NCI-H446 treated with DMSO at 0.1 percent for 48 hours (cell line): ENCODE results near the gene DDX25.

Experiments
- DNase-seq: peaks from one replicate; lab custom pipeline; 2025; lab: John Stamatoyannopoulos, UW

DDX25 gene

DNA sequence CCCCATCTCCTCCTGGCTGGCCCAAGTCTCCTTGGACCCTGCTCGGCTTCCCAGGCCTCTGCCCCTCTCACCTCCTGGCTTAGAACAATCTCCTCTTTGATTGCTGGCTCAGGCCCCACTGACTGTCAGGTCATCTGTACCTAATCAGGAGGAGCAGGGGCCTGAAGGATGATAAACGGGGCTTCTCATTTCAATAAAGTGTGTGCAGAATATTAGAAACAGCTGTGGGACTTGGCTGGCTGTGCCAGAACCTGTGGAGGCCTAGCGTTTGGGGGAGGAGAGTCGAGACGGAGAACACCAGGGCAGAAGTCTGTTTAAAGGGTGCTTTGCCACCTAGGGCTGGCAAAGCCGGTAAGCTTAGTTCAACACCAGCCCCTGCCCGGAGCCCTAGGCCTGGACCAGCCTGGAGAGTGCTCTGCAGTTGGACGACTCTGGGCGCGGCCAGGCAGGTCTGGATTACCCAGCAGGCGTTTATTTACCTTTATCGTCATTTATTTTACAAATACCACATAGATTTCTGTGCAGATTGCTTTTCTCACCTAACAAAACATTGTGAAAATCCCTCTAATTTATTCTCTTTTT, 31.4 kb downstream of the DDX25 start:
- DNase-seq: no peak

DNA sequence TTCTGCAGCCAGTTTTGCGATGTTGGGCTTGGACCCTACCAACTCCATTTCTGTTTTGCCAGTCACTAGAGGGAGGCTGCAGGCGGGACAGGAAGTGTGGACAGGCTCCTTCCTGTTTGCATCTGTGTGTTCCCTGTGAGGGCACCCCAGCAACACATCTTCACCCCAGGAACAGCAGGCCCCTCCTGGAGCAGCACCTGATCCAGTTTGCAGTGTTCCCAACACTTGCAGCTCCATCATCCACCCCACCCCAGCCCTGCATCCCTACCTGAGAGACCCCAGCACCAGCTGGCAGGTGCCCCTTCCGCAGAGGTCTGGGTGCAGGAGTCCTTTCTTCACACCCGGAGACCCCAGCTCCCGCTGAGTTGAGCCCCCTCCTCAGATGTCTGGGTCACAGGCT, 34.1 kb downstream of the DDX25 start:
- no peak for DNase-seq

DNA sequence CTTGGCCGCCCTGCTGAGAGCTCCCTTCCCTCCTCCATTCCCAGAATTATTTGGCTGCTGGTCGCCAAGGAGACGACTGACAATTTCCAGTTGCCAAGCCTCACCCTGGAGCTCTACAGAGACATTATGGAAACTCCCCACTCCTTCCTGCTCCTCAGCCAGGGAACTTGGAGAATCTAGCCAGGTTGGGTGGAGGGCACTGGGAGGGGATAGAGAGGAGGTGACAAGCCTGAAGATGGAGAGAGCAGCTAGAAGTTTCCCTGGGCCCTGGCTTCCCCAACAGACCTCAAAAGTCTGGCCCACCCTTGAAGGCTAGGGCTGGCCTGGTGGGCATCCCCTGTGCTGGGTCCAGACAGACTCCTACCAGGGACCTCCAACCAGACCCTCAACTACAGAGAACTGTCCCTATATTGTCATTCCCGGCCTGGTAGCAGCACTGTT, 34.8 kb downstream of the DDX25 start:
- no peak for DNase-seq

DNA sequence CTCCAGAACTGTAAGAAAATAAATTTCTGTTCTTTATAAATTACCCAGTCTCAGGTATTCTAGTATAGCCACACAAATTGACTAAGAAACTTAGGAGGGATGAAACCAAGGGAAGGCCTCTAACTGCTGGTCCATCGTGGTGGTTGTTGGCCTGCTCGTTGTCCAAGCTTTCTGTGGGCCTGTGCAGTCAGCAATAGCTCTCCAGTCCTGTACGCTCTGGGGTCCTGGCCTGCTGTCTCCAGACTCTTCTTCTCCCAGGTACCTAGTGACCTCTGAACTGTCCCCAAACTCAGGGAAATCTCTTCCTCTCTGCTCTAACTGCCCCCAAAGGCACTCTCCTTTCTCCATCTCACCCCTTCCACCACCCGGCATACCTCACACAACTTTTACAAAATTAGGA, 35.8 kb downstream of the DDX25 start:
- DNase-seq: no peak

DNA sequence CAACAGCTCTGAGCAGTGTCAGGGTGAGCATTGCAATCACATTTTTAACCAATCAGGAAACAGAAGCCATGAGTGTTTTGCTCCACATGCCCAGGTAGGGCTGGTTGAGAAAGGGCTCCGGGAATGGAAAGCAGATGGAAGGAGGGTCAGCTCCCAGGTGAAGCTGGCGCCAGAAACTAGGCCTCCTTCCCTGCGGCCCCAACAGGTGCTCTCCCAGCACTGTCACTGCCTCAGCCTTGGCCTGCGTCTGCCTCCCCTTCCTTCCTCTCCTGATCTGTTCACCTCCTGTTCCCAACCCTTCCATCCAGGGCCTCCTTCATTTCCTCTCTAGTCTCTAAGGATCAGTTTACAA, 36.9 kb downstream of the DDX25 start:
- DNase-seq: no peak

DNA sequence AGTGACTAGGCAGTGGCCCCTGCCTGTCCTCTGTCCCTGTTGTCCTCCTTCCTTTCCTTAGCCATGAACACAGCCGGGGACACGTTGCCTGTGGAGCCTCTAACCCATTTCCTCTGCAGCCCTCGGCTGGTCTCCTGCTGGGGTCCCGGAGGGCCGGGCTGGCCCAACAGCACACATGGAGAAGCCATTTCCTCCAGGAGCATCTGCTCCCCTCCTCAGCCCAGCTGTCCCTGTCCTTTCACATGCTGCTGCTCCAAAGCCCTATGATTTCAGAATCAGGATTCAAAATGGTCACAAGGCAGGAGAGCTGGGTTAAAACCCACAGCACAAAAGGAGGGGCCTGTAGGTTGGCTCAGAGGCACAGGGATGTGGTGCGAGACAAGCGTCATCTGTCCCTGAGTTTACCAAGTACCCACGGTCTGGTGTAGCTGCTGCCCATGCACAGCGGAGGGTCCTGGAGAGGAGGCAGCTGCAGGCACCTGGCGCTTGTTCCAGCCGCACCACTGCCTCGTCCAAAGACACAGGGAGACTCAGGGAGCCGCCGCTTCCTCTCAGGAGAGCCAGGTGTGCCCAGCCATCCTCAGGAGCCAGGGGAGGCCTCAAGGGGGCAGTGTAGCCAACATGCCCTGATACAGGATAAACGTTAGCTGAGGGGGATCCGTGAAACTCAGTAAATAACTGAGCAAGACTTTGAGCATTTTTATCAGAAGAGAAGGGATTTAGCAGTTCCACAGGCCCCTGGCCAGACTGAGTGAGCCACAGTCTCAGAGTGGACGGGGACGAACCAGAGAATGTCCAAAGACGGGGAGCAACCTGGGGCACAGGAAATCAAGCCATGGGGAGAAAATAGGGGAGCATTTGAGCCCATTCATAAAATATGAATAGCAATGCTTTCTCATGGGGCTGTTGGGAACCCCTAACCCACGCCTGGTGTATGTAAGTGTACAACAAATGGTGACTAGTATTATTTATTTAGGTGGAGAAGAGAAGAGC, 37.6 kb downstream of the DDX25 start:
- DNase-seq: no peak

DNA sequence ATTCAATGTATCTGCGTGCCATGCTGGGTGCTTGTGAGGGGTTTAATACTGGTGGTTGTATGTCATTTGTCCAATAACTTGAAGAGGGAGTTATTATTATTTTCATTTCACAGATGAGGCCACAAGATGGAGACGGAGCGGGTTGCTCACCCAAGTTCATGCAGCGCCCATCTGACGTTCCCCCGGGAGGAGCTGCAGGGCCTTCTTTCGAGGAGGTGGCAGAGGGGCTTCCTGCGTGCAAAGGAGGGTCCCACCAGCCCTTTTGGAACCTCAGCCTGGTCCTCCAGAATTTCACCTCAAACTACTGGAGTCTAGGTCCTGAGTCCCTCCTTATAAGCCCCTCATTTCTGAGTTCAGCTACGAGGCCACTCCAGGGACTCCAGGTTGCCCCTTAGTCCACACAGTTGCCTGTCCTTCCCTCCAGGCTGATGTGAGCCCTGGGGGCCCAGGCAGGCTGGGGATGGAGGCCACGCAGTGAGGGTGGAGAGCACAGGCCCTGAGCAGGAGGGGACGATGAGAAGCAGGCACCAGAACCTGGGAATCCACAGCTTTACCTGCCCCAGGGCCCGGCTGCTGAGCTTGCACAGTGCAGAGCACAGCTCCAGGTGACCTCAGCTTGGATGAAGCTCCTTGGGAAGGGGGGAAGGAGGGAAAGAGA, 38.6 kb downstream of the DDX25 start:
- no peak for DNase-seq

DNA sequence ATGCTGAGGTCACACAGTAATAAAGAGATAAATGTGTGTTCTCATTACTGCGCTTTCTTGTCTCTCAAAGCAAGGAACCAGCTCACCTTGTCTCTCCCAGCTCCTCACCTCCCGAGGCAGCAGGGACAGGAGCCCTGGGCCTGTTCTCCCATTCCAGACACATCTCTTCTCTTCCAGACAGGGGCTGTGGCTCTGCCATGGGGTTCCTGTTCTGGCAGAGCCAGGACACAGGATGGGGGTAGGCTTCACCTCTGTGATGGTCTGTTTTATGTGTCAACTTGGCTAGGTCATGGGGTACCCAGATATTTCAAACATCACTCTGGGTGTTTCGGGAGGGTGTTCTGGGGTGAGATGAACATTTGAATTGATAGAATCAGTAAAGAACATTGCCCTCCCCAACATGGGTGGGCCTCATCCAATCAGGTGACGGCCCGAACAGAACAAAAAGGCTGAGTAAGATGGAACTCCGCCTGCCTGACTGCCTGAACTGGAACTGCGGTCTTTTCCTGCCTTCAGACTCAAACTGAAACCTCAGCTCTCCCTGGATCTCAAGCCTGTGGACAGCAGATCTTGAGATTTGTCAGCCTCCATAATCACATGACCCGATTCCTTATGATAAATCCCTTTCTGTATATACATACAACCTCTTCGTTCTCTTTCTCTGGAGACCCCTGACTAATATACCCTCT, 39.5 kb downstream of the DDX25 start:
- no peak for DNase-seq

DNA sequence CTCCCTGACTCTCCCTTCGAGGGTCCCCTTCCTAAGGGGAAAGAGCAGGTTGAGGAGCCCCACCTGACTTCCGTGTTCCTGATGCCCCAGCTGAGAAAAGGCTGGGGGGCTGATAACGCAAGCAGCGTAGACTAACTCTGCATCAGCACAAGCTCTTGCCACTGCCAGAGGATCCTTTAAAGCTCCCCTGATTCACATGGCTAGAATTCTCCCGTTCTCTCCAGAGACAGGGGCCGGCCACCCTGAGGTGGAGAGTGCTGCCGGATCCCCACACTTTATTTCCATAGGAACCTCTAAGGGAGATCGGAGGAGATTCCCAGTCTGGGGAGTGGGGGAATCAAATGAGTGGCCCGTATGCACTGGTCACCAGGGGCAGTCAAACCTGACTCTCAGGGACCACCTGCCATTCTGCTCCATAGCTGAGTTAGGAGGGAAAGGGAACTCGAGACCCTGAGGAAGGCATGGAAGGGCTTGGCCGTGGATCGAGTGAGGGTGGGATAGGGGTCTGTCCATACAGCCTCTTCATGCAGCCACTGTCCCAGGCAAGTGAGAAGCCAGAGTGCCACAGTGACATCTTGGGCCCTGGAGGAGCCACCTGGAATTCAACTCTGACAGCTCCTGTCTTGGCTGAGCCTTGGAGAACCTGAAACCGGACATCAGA, 40.2 kb downstream of the DDX25 start:
- DNase-seq: no peak

DNA sequence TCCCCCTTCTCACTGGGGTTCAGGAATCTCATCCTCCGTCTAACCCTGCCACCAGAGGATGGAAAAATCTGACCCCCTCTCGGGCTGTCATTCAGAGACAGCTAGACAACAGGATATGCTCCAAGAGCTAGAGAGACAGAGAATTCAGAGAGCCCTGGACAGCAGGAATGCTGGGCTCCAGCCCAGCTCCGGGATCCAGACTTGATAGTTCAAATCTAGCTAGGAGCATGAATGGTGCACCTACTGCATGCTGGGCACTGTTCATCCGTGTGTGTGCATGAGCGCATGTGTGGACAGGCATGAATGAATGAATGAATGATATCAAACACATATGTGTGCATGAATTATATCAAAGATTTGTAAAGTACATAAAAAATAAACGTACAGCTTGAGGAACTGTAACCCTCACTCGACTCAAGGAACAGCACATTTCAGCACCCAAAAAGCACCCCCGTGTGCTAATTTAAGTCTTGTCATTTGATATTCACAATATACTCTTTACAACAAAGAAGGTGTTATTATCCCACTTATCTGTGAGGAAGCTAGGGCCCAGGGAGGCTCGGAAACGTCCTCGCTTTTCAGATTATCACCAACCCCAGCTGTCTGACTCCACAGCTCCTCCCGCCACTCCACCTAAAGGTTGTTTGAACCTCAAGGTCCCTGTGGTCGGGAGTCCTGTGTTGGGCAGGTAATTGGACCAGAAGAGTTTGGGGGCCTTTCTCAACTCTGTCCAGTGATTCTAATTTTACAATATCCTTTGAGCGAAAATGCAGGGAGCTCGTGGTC, 40.9 kb downstream of the DDX25 start:
- no peak for DNase-seq

DNA sequence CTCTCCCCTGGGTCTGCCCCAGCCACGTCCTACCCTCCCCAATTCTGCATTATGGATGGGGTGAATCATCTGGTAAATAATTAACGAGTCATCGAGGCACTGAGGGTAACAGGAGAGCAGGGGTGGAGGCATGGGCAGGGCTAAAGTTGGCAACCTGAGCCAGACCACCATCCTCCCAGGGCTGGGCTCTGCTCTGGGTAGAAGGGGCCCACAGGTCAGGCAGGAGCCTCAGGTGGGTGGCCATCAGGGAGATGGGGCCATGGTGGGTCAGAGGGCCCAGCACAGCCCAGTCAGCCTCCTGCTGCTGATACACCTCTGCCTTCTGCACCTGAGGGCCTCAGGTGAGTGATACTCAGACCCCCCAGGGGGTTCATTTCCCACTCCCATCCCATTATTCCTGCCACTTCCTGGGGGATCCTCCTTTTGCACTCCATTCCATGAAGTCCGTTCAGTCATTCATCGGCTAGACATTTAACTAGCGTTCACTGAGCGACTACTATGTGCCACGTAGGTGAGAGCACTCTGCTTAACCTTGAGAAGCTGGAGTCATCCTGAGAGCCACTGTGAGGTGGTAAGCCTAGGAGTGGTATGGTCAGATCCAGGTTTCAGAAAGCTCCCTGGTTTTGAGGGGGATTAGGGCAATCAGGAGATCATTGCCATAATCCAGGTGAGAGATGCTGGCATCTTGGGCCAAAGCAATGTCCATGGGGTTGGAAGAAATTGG, 41.7 kb downstream of the DDX25 start, which contains the start of gene VSIG10L2:
Gene VSIG10L2, plus strand, starts transcription at position 248 of the 724 bp plus-strand sequence. Its CDS starts 12 bp downstream, at position 260.
- no peak for DNase-seq

DNA sequence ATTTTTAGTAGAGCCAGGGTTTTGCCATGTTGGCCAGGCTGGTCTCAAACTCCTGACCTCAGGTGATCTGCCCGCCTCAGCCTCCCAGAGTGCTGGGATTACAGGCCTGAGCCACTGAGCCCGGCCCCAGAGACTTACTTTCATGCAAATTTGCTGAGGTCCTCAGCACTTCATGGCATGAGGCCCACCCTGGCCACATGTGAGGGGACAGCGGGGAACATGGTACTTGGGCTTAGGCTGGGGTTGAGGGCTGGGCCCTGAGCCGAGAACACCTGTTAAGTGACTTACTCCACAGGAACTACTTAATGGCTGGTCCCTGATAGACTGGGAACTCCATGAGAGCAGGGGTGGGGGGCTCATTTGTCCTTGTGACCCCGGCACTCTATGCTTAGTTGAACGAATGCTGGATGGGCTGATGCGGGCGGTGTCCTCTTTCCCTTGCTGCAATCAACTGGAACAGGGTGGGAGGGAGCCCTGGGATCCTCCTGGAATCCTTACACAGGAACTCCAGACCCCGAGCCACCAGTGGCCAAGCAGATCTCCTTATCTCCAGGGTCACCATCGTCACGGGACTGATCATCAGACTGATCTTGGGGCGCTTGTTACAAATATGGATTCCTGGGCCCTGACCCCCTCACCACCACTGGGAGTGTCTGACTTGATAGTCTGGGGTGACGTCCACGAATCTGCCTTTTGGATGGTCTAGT, 42.6 kb downstream of the DDX25 start:
- DNase-seq: no peak

DNA sequence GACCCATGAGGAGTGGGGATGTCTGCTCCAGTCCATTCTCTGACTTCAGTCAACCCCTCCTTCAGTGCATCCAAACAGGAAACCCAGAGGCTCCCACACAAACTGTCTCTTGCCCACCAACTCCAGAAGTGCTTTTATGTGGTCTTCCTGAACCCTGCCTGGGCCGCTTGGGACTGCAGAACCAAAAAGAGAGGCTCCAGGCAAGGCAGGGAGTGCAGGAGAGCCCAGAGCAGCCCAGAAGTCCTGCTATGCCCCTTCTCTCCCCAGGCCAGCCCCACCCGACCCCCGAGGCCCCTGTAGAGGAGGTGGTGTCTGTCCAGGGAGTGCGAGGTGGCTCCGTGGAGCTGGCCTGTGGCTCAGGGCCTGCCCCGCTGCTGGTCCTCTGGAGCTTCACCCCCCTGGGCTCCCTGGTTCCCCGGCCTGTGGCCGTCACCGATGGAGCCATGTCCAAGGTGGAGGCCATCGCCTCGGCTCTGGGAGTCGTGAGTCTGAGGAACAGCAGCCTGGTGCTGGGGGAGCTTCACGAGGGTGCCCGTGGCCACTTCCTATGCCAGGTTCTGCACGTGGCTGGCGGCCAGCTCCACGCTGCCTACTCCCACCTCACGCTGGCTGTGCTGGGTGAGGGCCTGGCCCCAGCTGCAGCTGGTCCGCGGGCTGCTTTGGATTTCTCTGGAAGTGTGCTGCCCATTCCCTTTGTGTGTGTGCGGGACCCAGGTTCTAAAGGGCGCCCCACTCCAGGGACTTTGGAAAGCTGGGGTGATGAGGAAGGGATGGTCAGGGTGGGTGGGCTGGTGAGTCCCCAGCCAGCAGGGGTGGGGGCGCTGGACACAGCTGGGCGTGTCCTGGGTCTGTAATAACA, 43.3 kb downstream of the DDX25 start:
- no peak for DNase-seq

DNA sequence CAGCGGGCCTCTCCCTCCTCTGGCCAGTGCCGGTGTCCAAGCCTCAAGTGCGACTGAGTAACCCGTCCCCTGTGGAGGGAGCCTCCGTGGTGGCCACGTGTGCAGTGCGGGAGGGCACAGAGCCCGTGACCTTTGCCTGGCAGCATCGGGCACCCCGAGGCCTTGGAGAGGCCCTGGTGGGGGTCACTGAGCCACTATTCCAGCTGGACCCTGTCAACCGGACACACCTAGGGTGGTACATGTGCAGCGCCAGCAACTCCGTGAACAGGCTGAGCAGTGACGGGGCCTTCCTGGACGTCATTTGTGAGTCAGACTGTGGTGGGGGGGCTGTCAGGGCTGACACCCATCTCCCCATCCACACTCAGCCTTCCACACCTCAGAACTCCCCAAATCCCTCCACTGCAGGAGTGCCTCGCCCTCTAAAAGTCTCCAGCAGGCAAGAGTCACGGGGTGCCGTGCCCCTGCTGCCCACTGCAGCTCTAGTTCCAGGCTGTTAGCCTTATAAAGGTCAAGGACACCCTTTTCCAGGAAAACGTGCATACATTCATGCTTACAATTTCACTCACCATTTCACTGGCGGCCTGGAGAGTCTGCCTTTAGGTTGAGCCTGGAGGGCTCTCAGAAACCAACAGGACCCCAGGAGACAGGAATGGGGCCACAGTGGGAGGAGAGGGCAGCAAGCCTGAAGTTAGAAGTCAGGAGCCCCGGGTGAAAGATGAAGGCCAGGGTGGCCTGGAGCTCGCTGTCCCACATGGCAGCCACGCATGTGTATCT, 44.2 kb downstream of the DDX25 start:
- no peak for DNase-seq

DNA sequence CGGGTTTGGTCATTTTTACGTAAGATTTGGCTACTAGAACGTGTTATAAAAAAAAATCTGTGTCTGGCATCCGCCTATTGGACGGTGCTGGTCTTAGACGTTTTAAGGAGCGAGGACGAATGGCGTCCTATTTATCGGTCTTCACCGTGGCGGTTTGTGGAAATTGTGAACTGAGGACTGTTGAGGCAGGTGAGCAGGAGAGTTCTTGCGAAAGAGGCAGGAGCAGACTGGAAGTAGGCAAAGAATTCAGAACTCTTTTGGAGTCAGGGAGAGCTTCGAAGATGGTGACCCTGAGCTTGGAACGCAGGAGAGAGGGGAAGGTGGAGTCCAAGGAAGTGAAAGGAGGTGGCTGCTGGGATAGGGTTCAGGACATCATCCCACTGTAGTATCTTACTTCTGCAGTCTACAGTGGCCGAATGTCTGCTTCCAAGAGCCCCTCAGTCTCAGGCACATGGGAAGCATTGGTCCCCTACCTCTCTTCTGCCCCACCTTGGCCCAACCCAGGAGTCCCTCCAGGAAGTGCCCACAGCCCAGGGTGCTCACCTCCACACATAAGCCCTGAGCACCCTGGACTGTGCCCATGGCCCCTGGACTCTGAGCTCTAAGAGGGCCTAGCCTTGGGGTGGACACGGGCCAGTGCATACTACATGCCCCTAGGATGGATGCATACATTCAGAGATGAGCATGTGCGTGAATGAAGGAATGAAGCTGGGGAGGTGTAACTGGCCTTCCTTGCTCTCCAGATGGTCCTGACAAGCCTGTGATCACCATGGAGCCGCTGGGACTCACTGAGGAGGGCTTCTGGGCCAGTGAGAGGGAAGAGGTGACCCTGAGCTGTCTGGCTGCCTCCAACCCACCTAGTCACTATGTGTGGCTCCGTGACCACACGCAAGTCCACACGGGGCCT, 45.2 kb downstream of the DDX25 start:
- DNase-seq: no peak

DNA sequence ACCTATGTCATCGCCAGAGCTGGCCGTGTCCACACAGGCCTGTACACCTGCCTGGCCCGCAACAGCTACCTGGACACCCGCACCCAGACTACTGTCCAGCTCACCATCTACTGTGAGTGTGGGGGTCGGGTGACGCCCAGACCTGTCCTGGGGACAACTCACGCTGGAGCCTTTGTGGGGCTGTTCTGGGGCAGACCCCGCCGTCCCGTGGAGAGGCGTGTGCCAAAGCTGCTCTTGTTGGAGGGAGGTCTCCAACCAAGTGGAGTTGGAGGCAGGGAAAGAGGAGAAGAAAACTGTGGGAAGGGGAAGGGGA, 45.8 kb downstream of the DDX25 start:
- DNase-seq: no peak
